PC-3 (cell line): ENCODE measurements around the gene USF2. TPM values are rescaled to one million over a fixed set of nuclear protein-coding genes. Genes with fewer than 3 reads are reported as not detected.

Source experiments
- ATAC-seq: fragments of 200-7000 bp; cut with Tn5 transposase; 2 replicates; pipeline ENCODE4 v1.9.1; 2020; ENCODE audit warnings: mild to moderate bottlenecking, moderate library complexity
- BruUV-seq: library from RNA; stranded (reverse); fragments of 400-500 nt; replicated peaks from 2 replicates; lab custom pipeline; 2021; lab: Mats Ljungman, UMichigan
- CTCF ChIA-PET: fragments of 300-600 bp; sonication (Branson Sonifier 250); formaldehyde crosslinking; loops from one replicate; lab custom pipeline; 2022; ENCODE audit warnings: antibody characterized with exemption; lab: Charles Lee
- POLR2A ChIA-PET: fragments of 300-600 bp; sonication (Branson Sonifier 250); formaldehyde crosslinking; loops from one replicate; lab custom pipeline; 2022; ENCODE audit warnings: antibody characterized with exemption; ENCODE audit not compliant: unreplicated experiment; lab: Charles Lee
- DNase-seq: peaks from one replicate; pipeline ENCODE4 v3.0.0-alpha.2; 2015
- H2AFZ ChIP-seq: fragments of 300-600 bp; sonication (generic); 2 replicates; pipeline ENCODE4 v1.6.0; 2016; ENCODE audit warnings: antibody characterized with exemption, low read length
- H3F3A ChIP-seq: fragments of 300-600 bp; sonication (generic); one replicate; pipeline ENCODE4 v1.6.0; 2017; ENCODE audit warnings: antibody characterized with exemption, low read length, control low read depth, mild to moderate bottlenecking; ENCODE audit not compliant: unreplicated experiment
- H3K27ac ChIP-seq: fragments of 300-600 bp; sonication (generic); 2 replicates; pipeline ENCODE4 v1.5.1; 2016; ENCODE audit warnings: mild to moderate bottlenecking, low read length
- H3K27me3 ChIP-seq: fragments of 300-600 bp; sonication (generic); 2 replicates; pipeline ENCODE4 v1.6.1; 2016; ENCODE audit warnings: low read length, mixed read lengths
- H3K36me3 ChIP-seq: fragments of 300-600 bp; sonication (generic); 2 replicates; pipeline ENCODE4 v1.6.1; 2016; ENCODE audit warnings: low read depth, mixed run types, low read length, mixed read lengths
- H3K4me1 ChIP-seq: fragments of 300-600 bp; sonication (generic); 2 replicates; pipeline ENCODE4 v1.5.1; 2016; ENCODE audit warnings: low read length; ENCODE audit not compliant: insufficient read depth
- H3K4me2 ChIP-seq: fragments of 300-600 bp; sonication (generic); 2 replicates; pipeline ENCODE4 v1.6.0; 2016; ENCODE audit warnings: low read length
- H3K4me3 ChIP-seq: fragments of 300-600 bp; sonication (generic); 2 replicates; pipeline ENCODE4 v1.5.1; 2016; ENCODE audit warnings: mild to moderate bottlenecking, low read length, mixed read lengths
- H3K79me2 ChIP-seq: fragments of 300-600 bp; sonication (generic); 2 replicates; pipeline ENCODE4 v1.6.1; 2017; ENCODE audit warnings: low read length, mixed read lengths
- H3K9ac ChIP-seq: fragments of 300-600 bp; sonication (generic); 2 replicates; pipeline ENCODE4 v1.6.0; 2016; ENCODE audit warnings: mild to moderate bottlenecking, low read length
- H3K9me2 ChIP-seq: fragments of 300-600 bp; sonication (generic); replicated peaks from 2 replicates; pipeline ENCODE4 v1.6.1; 2016; ENCODE audit warnings: mixed run types, low read length, mixed read lengths
- H3K9me3 ChIP-seq: fragments of 300-600 bp; sonication (generic); 2 replicates; pipeline ENCODE4 v1.6.1; 2016; ENCODE audit warnings: low read length, mixed read lengths
- H4K20me1 ChIP-seq: fragments of 300-600 bp; sonication (generic); 2 replicates; pipeline ENCODE4 v1.6.1; 2016; ENCODE audit warnings: low read length, mixed read lengths
- EZH2 ChIP-seq: fragments of 300-600 bp; sonication (generic); IDR thresholded peaks from one replicate; pipeline ENCODE4 v1.6.1; 2017; ENCODE audit warnings: antibody characterized with exemption, mild to moderate bottlenecking, low read length; ENCODE audit not compliant: unreplicated experiment
- EZH2phosphoT487 ChIP-seq: fragments of 300-600 bp; sonication (generic); IDR thresholded peaks from 2 replicates; pipeline ENCODE4 v1.6.1; 2018; ENCODE audit warnings: mild to moderate bottlenecking, antibody characterized with exemption, low read length, borderline replicate concordance
- intact Hi-C: fragments of 100-400 bp; cut with micrococcal nuclease; formaldehyde crosslinking; loops from 2 replicates; pipeline ENCODE4 v1.9.0; 2023
- total RNA-seq: library from RNA; depleted of rRNA; stranded (reverse); fragments of >200 nt; gene quantifications from 2 replicates; pipeline ENCODE4 v1.2.3, GENCODE V29; 2014
- TF ChIP-seq, protein P1 (sequence below): fragments of 300-600 bp; sonication (generic); conservative IDR thresholded peaks from 2 replicates; pipeline ENCODE4 v1.5.1; 2017; ENCODE audit warnings: antibody characterized with exemption, low read depth, mild to moderate bottlenecking, low read length

The USF2 gene
- total RNA-seq, 1 experiment from 2014 or later: 102 TPM

DNA sequence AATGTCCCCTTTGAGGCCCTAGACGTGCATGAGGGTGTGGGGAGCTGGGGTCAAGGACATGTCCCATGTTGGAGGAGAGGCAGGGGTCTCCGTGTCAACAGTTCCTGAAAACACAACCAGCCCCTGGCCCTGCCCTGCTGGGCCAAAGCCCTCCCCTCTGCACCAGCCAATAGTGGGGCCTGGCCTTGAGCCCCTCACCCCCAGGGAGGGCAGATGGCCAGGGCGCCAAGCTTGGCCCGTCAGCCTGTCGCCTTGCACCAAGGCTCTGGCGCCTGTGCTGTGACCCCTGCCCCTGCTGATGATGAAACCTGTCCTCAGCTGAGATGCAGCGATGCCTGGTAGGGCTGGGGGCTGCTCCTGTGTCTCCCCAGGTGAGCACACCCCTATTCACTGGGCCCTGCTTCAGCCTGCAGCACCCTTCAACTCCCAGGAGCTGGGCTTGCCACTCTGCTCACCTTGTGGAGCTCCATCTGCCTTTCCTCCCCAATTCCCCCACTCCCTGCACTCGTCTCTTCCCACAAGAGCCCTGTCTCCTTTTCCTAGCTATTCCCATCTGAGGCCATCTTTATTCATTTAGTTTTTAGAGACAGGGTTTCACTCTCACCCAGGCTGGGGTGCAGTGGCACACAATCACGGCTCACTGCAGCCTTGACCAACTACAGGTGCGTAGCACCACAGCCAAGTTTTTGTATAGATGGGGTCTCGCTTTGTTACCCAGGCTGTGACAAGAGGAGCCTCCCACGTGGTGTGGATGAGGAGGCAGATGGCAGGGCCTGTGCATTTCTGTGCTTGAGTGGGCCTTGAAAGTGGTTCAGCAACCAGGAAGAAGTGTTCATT is 11.4 kb downstream of the USF2 start:
- H3K79me2 ChIP-seq: no peaks in the 10 kb centered on the region
- intact Hi-C loops: no loop called here
- no peak overlapping the region for H3K9ac ChIP-seq
- H3K27ac ChIP-seq: no peak overlapping the region
- no peak overlapping the region for H2AFZ ChIP-seq
- H3K36me3 ChIP-seq: no peaks in the 10 kb centered on the region; the same call in 1 of the 2 replicates
- no peaks in the 10 kb centered on the region for H4K20me1 ChIP-seq
- BruUV-seq: no TSS peak
- no peak overlapping the region for H3K4me3 ChIP-seq
- no peaks in the 10 kb centered on the region for H3K4me1 ChIP-seq
- ChIA-PET CTCF (no interaction called here), POLR2A (no interaction called here)
- no peaks in the 10 kb centered on the region for H3F3A ChIP-seq
- ATAC-seq (no peak), DNase-seq (no peak)
- H3K4me2 ChIP-seq: no peak overlapping the region
- no peaks in the 10 kb centered on the region for H3K9me2 ChIP-seq
- TF ChIP-seq, protein P1, sequence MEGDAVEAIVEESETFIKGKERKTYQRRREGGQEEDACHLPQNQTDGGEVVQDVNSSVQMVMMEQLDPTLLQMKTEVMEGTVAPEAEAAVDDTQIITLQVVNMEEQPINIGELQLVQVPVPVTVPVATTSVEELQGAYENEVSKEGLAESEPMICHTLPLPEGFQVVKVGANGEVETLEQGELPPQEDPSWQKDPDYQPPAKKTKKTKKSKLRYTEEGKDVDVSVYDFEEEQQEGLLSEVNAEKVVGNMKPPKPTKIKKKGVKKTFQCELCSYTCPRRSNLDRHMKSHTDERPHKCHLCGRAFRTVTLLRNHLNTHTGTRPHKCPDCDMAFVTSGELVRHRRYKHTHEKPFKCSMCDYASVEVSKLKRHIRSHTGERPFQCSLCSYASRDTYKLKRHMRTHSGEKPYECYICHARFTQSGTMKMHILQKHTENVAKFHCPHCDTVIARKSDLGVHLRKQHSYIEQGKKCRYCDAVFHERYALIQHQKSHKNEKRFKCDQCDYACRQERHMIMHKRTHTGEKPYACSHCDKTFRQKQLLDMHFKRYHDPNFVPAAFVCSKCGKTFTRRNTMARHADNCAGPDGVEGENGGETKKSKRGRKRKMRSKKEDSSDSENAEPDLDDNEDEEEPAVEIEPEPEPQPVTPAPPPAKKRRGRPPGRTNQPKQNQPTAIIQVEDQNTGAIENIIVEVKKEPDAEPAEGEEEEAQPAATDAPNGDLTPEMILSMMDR: no peak
- no peak for TF ChIP-seq EZH2phosphoT487
- TF ChIP-seq EZH2: no peak
- no peaks in the 10 kb centered on the region for H3K9me3 ChIP-seq
- H3K27me3 ChIP-seq: no peaks in the 10 kb centered on the region

DNA sequence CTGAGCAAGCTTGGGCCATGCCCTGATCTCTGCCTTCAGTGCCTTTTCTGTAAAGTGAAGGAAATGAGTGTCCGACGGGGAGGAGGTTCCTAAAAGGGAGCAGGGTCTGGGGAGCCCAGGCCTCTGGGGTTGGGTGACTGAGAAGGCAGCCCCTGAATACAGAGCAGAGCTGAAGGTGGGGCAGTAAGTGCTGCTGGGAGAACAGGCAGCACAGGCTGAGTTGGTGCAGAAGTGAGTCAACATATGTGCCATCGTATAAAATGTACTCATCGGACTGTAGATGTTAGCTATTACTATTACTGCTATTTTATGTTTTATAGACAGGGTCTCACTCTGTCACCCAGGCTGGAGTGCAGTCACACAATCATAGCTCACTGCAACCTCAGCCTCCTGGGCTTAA is 12.5 kb downstream of the USF2 start:
- no peaks in the 10 kb centered on the region for H4K20me1 ChIP-seq
- no peaks in the 10 kb centered on the region for H3K9me3 ChIP-seq
- peak; percentile 82 for ATAC-seq
- H3K9ac ChIP-seq: no peak overlapping the region
- TF ChIP-seq EZH2 (no peak), EZH2phosphoT487 (no peak)
- TF ChIP-seq, protein P1: no peak
- BruUV-seq: no TSS peak
- H3K27ac ChIP-seq: no peak overlapping the region
- no peaks in the 10 kb centered on the region for H3K4me1 ChIP-seq
- no peak overlapping the region for H2AFZ ChIP-seq
- no peaks in the 10 kb centered on the region for H3K27me3 ChIP-seq
- no peaks in the 10 kb centered on the region for H3F3A ChIP-seq
- H3K9me2 ChIP-seq: no peaks in the 10 kb centered on the region
- DNase-seq: peak; percentile 24
- H3K36me3 ChIP-seq: no peaks in the 10 kb centered on the region; the same call in 1 of the 2 replicates
- intact Hi-C loops: no loop called here
- no peak overlapping the region for H3K4me2 ChIP-seq
- ChIA-PET CTCF (no interaction called here), POLR2A (interaction anchor here (0.5 kb wide), 1 partner anchor 140 kb away, joined by 5 read pairs; no protein-coding TSS in a partner anchor)
- no peaks in the 10 kb centered on the region for H3K79me2 ChIP-seq
- H3K4me3 ChIP-seq: no peak overlapping the region
